HUES64 (cell line): ENCODE data around the gene TRPC4AP.
A peak's percentile ranks its signal among the peaks of the same experiment; 100 is the strongest.
"Not testable (repeated sequence)": the region's sequence is repeated elsewhere in the genome, so short reads cannot be mapped to it uniquely, and the experiment has no call there.

ENCODE experiments used
- H3K27ac ChIP-seq: 2 replicates; pipeline ENCODE4 v1.7.0; 2013; ENCODE audit warnings: low read depth, low read length, inconsistent platforms
- H3K27me3 ChIP-seq: 2 replicates; pipeline ENCODE4 v1.6.1; 2013; ENCODE audit warnings: mild to moderate bottlenecking, low read length; ENCODE audit not compliant: insufficient read depth
- H3K36me3 ChIP-seq: 2 replicates; pipeline ENCODE4 v1.6.1; 2013; ENCODE audit warnings: mild to moderate bottlenecking, low read length; ENCODE audit not compliant: insufficient read depth
- H3K4me1 ChIP-seq: 2 replicates; pipeline ENCODE4 v1.6.1; 2013; ENCODE audit warnings: mild to moderate bottlenecking, low read length, moderate library complexity; ENCODE audit not compliant: insufficient read depth
- H3K4me3 ChIP-seq: 2 replicates; pipeline ENCODE4 v1.5.1; 2013; ENCODE audit warnings: mild to moderate bottlenecking, low read length, moderate library complexity
- H3K9ac ChIP-seq: 2 replicates; pipeline ENCODE4 v1.6.1; 2013; ENCODE audit warnings: mild to moderate bottlenecking, low read depth, low read length
- H3K9me3 ChIP-seq: 2 replicates; pipeline ENCODE4 v1.6.1; 2013; ENCODE audit warnings: low read depth, low read length; ENCODE audit not compliant: insufficient read depth
- WGBS: fragments of 150-250, 120-280 bp; methylation state at CpG from one replicate; pipeline ENCODE4 v1.1.7; 2013; ENCODE audit warnings: missing lambda C conversion rate; 5-methylcytosine and 5-hydroxymethylcytosine counted together

TRPC4AP gene

GRCh38 chr20:35101620-35102019, 9.0 kb upstream of the TRPC4AP start:
- no peaks in the 10 kb centered on the region for H3K9me3 ChIP-seq
- H3K9ac ChIP-seq: no peak overlapping the region
- WGBS: 96% methylated on average over 8 of the region's 8 CpGs
- H3K4me1 ChIP-seq: no peaks in the 10 kb centered on the region
- no peaks in the 10 kb centered on the region for H3K27me3 ChIP-seq
- H3K27ac ChIP-seq: no peak overlapping the region
- H3K4me3 ChIP-seq: no peak overlapping the region
- no peaks in the 10 kb centered on the region for H3K36me3 ChIP-seq

- no peak overlapping the region for H3K27ac ChIP-seq
- no peaks in the 10 kb centered on the region for H3K27me3 ChIP-seq
- H3K4me1 ChIP-seq: peaks cover 20% of the 10 kb centered on the region
- H3K4me3 ChIP-seq: peak overlapping the region; percentile 94
- WGBS: 84% methylated on average over 8 of the region's 8 CpGs
- peak overlapping the region; percentile 85 for H3K9ac ChIP-seq
- H3K36me3 ChIP-seq: peaks cover 7% of the 10 kb centered on the region; the same call in 1 of the 2 replicates
- H3K9me3 ChIP-seq: no peaks in the 10 kb centered on the region
Measured at GRCh38 chr20:35093267-35093884, 769 bp upstream of the TRPC4AP start.

- Histone ChIP-seq H3K4me3 (peak overlapping the region; percentile 94), H3K27me3 (no peaks in the 10 kb centered on the region), H3K27ac (peak overlapping the region; percentile 77; the same call in 1 of the 2 replicates), H3K9ac (peak overlapping the region; percentile 85), H3K9me3 (no peaks in the 10 kb centered on the region), H3K36me3 (peaks cover 9% of the 10 kb centered on the region), H3K4me1 (peaks cover 21% of the 10 kb centered on the region)
- 4% methylated on average over 28 of the region's 28 CpGs for WGBS
Measured at GRCh38 chr20:35091816-35092523, 637 bp downstream of the TRPC4AP start.

- no peak overlapping the region for H3K4me3 ChIP-seq
- H3K4me1 ChIP-seq: peaks cover 21% of the 10 kb centered on the region
- no peaks in the 10 kb centered on the region for H3K9me3 ChIP-seq
- no peak overlapping the region for H3K27ac ChIP-seq
- no peaks in the 10 kb centered on the region for H3K27me3 ChIP-seq
- 84% methylated on average over 2 of the region's 2 CpGs for WGBS
- H3K36me3 ChIP-seq: peaks cover 12% of the 10 kb centered on the region
- no peak overlapping the region for H3K9ac ChIP-seq
Measured at GRCh38 chr20:35088231-35089145, 4.1 kb downstream of the TRPC4AP start.

- Histone ChIP-seq H3K4me3 (no peak overlapping the region), H3K27ac (no peak overlapping the region), H3K9ac (no peak overlapping the region), H3K9me3 (no peaks in the 10 kb centered on the region), H3K36me3 (peaks cover 12% of the 10 kb centered on the region), H3K27me3 (no peaks in the 10 kb centered on the region), H3K4me1 (peaks cover 15% of the 10 kb centered on the region)
- 92% methylated on average over 3 of the region's 5 CpGs for WGBS
Measured at GRCh38 chr20:35087791-35088190, 4.8 kb downstream of the TRPC4AP start.

- Histone ChIP-seq H3K27ac (no peak overlapping the region), H3K9ac (no peak overlapping the region)
- WGBS: 94% methylated on average over 5 of the region's 5 CpGs
Measured at GRCh38 chr20:35087355-35087754, 5.3 kb downstream of the TRPC4AP start.

GRCh38 chr20:35085477-35086225, 7.0 kb downstream of the TRPC4AP start:
- no peaks in the 10 kb centered on the region for H3K9me3 ChIP-seq
- peaks cover 12% of the 10 kb centered on the region for H3K36me3 ChIP-seq
- no peak overlapping the region for H3K9ac ChIP-seq
- peaks cover 4% of the 10 kb centered on the region for H3K4me1 ChIP-seq
- H3K27ac ChIP-seq: no peak overlapping the region
- no peak overlapping the region for H3K4me3 ChIP-seq
- WGBS: 97% methylated on average over 11 of the region's 11 CpGs
- H3K27me3 ChIP-seq: no peaks in the 10 kb centered on the region

More at GRCh38 chr20:35087355-35087754, 5.3 kb downstream of the TRPC4AP start:
- Histone ChIP-seq H3K4me3 (no peak overlapping the region), H3K4me1 (peaks cover 15% of the 10 kb centered on the region), H3K27me3 (no peaks in the 10 kb centered on the region), H3K36me3 (peaks cover 12% of the 10 kb centered on the region), H3K9me3 (no peaks in the 10 kb centered on the region)

- Histone ChIP-seq H3K36me3 (peaks cover 12% of the 10 kb centered on the region), H3K4me1 (0 out of 2 replicates have a peak, but pooled peaks cover 3% of the 10 kb centered on the region), H3K9me3 (no peaks in the 10 kb centered on the region), H3K4me3 (no peak overlapping the region), H3K27ac (no peak overlapping the region), H3K9ac (no peak overlapping the region), H3K27me3 (no peaks in the 10 kb centered on the region)
- WGBS: 97% methylated on average over 3 of the region's 3 CpGs
Measured at GRCh38 chr20:35084998-35085397, 7.6 kb downstream of the TRPC4AP start.

- not testable (repeated sequence) for H3K4me3 ChIP-seq, H3K9ac ChIP-seq, H3K27me3 ChIP-seq, H3K4me1 ChIP-seq, H3K27ac ChIP-seq
- peaks cover 21% of the 10 kb centered on the region for H3K9me3 ChIP-seq
- WGBS: 98% methylated on average over 5 of the region's 5 CpGs
- peaks cover 28% of the 10 kb centered on the region for H3K36me3 ChIP-seq
Measured at GRCh38 chr20:35080348-35080642, 12.3 kb downstream of the TRPC4AP start.

- Histone ChIP-seq H3K4me1 (no peaks in the 10 kb centered on the region), H3K9ac (no peak overlapping the region), H3K4me3 (no peak overlapping the region), H3K9me3 (peaks cover 21% of the 10 kb centered on the region), H3K27ac (no peak overlapping the region), H3K36me3 (peaks cover 28% of the 10 kb centered on the region), H3K27me3 (no peaks in the 10 kb centered on the region)
- 74% methylated on average over 5 of the region's 8 CpGs for WGBS
Measured at GRCh38 chr20:35079472-35080347, 12.9 kb downstream of the TRPC4AP start.
